DMS 273 (cell line): ENCODE data around the gene ATP2B3.
A peak's percentile ranks its signal among the peaks of the same experiment; 100 is the strongest.

Source experiments
- DNase-seq: peaks from one replicate; lab custom pipeline; 2025; ENCODE audit not compliant: unreplicated experiment; lab: John Stamatoyannopoulos, UW

The ATP2B3 gene

DNA sequence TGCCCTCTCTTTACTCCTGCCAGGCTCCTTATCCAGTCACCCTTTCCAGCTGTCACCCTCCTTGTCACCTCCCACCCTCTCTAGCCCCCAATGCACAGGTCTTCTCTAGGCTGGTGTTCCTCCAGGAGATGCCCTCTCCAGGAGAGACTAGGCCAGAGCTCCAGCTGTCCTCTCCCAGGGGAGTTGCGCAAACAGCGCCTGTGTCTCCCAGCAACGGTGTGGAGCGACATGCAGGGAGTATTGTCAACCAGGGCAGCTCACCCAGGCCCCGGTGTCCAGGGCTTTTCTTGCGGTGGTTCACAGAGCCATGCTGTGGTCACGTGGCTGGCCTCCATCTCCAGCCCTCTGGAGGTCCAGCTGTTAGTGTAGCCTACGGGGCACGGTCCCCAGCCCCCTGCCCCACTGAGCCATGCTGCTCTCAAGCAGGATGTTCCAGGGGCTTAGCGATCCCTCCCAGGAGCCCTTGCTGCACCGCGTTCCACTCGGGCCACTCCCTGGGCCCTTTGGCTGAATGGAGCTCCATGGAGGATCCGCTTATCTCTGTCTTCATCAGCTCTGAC is 46.7 kb downstream of the ATP2B3 start:
- DNase-seq: no peak

DNA sequence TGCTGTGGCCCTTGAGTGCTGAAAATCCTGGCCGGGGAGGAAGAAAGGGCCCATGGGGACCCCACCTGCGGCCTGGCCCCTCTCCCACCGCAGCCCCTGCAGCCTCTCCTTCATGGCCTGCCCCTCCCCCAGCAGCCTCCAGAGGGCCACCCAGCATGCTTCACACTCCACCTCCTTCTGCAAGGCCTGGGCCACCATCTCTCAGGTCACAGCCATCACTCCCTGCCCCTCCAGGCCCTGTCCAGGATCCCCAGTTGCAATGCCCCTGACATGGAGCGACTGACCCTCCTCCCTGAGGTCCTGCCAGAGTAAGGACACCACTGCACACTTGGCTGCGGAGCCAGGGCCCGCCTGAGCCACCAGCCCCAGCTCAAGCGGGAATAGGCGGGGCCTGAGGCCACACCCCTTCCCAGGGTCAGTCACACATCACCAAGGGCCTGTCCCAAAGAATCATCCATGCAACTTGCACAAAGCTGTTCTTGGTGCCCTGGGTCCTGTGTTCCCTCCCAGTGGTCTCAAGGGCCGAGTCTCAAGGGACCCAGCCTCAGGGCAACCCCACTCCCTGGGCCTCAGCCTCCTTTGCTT is 48.6 kb downstream of the ATP2B3 start:
- DNase-seq: no peak

DNA sequence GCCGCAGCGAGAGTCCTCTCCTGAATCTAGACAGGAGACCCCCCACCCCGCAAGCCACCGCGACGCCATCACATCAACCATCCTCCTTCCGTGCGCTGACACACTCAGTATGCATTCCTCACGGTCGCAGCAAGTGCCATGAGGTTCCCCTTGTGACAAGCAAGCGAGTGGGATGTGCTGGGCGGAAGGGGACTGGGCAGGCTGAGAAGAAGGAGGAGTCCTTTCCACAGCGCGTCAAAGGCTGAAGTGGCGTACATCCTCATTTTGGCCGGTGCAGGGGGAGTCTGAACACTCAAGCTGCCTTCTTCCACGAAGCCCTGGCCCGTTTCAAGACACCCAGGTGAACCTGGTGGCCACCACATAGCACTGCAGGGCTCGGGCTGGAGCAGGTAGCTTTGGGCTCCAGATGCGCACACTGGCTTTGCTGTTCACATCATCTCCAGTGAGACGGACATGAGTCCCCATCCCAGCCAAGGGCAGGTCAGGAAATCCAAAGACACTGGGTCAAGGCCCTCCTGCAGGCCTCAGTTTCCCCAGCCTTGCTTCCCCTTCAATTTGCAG is 51.1 kb downstream of the ATP2B3 start:
- DNase-seq: no peak

GRCh38 chrX:153569475-153569874 is 52.0 kb downstream of the ATP2B3 start:
- no peak for DNase-seq

DNA sequence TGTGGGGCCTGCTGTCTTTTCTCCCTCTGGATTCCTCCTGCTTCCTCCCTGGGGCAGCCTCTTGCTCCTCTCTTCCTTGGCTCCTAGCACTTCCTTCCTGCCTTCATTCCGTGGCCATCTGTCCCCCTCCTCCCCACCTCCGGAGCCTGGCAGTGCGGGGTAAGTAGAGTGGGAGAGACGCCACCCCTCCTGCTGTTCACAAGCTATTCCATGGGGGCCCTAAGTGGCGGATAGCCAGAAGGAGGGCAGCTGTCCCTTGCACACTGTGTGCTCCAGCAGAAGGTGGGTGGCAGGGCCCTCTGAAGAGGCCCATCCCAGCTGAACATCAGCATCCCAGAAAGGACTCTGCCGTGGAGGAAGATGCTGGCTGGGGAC is 54.1 kb downstream of the ATP2B3 start:
- peak; percentile 86 for DNase-seq

DNA sequence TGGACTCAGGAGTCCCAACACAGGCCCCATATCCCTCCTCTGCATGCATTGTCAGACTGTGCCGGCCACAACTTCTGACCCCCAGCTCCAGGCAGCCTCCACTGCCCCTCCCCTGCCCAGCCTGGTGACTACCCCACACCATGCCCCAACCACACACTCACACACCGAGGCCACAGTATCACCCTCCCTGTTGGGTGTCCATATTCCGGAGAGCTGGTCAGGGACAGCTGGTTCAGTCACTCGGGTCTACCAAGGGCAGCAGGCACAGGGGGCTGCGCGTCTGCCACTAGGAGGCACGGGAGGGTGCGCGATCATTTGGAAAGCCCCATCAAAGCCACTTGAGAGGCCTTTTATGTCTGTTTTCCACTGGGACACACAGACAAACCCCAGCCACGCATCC is 55.2 kb downstream of the ATP2B3 start:
- DNase-seq: no peak

DNA sequence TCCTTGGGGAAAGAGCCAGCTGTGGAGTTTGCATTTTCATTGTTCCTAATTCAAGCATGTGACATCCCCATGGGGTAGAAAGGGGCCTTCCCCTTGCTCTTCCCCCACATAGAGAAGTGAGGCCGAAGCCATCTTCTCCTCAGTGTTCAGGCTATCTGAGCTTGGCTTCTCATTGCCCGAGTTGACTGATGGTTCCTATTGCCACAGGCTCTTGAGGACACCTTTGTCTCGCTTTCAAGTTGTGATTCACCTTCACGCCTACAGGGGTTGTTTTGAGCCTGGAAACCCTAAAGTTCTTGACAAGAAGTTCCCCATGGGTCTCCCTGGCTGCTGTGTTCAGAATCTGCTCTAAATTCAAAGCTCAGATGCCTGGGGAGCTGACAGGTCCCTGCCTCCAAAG is 56.5 kb downstream of the ATP2B3 start:
- peak; percentile 55 for DNase-seq

DNA sequence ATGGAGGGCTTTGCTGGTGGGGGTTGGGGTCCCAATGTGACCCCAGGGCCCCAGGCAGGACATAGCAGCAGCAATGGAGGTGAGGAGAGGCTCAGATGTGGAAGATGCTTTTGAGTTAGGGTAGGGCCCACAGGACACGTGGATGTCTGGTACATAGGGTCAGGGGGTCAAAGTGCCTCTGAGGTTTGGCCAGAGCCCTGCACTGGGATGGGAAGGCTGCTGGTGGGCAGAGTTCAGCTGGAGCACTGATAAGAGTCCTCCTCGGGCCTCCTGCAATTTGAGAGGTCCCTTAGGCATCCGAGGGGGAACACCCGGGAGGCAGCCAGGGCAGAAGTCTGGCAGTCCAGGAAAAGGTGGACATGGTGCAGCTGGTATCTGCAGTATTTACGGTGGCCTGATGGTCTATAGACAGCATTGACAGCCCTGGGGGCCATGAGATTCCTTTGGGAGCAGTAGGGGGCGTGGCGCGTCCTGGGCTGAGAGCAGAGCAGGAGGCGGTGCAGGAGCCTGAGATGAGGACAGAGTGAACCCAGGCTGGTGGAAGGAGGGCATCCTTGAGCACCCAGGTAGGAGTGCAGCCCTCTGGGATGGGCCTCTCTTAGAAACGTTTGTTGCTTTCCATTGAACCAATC is 58.9 kb downstream of the ATP2B3 start:
- DNase-seq: peak; percentile 48

DNA sequence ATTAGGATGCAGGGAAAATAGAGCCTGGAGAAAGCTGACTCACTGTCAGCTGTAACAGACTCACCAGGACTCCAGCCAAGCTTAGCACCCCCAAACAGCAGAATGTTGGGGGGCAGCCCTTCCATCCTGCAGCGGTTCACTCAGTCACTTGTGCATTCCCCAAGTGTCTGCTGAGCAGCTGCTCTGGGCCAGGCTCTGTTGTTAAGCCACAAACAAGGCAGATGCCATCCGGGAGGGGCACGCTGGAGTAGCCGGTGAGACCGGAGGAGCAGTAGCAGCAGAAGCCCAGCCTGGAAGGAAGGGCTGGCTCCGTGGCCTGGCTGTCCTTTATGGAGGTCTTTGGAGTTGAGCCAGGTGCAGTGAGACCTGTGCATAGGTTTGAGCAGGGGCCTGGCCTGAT is 59.5 kb downstream of the ATP2B3 start:
- DNase-seq: peak; percentile 78

- DNase-seq: no peak
Observed at GRCh38 chrX:153578200-153578835, 60.9 kb downstream of the ATP2B3 start.

- DNase-seq: no peak
Observed at GRCh38 chrX:153578889-153579288, 61.4 kb downstream of the ATP2B3 start.

DNA sequence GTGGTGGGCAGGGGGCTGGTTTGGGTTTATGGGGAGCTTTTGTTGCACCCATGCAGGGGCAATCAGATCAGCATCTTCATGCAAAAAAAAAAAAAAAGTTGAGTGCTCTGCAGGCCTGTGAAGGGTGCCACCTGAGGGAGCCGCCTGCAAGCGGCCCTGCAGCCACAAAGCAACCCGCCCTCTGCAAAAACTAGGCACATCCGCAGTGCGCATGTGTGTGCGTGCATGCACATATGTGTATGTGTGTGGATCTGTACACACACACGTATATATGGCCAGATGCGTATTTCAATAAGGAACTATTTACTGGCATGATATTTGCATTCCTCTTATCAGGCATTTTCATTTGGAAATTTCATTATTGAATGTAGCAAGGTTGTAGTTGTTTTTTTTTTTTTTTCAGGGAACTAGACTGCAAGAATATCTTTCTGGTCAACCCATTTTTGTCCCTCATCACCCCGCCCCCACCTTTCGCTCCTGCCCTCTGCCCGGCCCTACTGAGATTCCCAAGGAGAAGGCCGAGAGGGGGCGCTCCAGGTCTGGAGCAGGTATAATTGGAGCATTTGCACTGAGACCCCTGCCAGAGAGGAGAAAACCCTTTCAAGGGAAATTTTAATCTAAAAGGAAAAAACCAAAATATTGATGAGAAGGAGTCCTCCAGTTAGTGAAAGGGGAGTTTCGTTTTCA is 63.4 kb downstream of the ATP2B3 start:
- DNase-seq: peak; percentile 65

GRCh38 chrX:153582896-153583295 is 65.5 kb downstream of the ATP2B3 start:
- peak; percentile 86 for DNase-seq

GRCh38 chrX:153583433-153583832 is 66.0 kb downstream of the ATP2B3 start:
- no peak for DNase-seq

DNA sequence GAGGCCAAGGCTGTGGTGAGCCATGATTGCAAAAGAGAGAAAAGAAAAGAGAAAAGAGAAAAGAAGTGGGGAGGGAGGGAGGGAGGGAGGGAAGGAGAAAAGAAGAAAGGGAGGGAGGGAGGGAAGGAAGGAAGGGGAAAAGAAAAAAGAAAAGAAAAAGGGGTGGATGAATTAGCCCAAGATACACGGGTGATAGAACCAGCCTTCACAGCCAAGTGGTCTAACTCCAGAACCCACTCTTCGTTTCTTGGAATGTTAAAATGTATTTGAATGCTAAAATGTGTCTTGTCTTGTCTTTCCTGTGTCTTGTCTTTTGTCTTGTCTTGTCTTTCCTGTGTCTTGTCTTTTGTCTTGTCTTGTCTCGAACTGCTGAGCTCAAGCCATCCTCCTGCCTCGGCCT is 68.4 kb downstream of the ATP2B3 start:
- no peak for DNase-seq

DNA sequence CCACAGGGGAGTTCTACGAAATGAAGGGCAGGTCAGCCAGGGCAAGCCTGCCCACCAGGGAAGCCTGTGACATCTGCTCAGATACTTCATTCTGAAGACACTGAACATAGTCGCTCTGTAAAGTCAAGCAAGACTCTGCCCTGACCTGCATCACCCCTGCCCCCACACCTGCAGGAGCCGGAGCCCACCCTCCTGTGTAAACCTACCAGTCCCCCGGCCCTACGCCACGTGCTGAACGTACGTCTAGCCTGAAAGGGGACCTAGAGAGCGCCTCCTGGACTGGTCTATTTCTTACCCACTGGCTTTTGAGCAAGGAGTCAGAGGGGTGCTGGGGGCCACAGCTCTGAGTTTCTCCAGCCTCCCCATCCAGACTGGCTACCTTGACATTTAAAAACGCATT is 69.9 kb downstream of the ATP2B3 start:
- DNase-seq: no peak

DNA sequence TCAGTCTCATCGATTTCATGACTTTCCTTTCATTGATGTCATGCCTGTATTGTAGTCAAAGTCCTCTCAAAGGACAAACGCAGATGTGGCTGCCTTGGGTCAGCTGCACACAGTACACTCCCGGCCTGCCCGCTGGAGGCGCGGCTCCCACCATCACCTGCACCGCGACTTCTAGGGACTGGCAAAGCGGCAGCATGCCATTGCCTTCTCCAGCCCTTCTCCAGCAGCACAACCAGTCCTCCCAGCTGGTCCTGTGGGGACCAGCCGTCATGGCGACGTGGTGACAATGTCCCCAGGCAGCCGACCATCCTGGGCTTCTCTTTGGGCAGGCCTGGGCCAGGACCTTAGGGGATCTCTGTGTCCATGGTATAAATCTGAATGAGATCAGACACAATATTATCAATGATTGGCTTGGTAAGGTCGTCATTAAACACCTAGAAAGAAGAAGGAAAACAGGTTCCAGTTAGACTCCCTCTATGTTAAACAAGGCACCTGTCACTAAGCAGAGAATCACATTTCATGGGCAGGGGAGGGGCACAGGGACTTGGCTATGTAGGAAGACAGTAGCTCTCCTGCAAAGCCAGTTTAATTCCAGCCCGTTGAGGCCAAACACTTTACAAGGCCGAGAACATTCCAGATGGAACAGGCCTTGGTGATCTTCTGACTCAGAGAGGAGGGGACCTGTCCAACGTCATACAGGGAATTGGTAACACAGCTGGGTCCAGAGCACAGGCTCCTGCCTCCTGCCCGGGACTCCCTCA is 70.8 kb downstream of the ATP2B3 start:
- DNase-seq: no peak

- DNase-seq: no peak
Observed at GRCh38 chrX:153588782-153589446, 71.5 kb downstream of the ATP2B3 start.

DNA sequence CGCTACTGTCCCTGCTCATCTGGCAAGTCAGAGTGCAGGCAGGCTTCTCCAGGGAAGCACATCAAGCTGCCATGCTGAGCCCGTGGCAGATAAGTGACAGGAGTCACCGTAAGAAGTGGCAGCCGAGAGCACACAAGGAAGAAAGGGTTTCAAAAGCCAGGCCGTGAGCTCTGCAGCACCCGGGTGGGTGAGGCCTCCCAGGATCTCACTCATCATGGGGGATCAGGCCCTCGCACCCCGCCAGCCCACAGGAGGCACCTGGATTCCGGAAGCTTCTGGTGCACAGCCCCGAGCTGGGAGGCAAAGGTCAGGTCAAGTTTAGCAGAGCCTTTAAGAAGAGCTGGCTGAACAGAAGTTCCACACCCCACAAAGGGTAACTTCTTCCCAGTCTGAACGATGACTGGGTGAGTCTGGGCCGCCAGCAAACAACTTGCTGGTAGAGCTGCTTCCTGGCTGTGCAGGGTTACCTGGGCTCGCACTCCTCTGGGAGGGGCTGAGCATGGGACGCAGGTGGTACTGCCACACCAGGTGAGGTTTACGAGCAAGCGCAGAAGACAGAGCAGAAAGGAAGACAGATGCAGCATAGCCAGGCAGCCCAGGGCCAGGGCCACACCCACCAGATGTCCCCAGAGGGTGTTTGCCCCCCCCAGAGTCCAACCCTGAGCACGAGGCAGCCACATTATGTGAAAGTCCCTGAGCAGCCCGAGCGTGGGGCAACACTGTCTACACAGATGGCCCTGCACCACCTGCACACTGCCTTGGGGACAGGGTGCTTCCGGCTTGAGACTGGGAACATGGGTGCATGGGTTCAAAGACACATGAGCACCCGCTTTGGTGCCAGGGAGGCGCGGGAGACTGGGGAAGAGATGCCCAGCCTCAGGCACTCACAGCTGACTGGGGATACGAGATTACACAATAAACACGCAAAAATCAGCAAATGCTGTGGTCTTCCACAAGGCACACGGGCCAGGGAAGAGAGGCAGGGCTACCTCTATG is 73.8 kb downstream of the ATP2B3 start:
- DNase-seq: peak; percentile 58
